HepG2 (cell line): Measurements from ENCODE around the gene GABRA4. TPM values are rescaled to one million over a fixed set of nuclear protein-coding genes. Genes with fewer than 3 reads are reported as not detected.

ENCODE experiments used
- ATAC-seq: fragments of 200-7000 bp; cut with Tn5 transposase; 3 replicates; pipeline ENCODE4 v1.9.1; 2020; ENCODE audit warnings: mild to moderate bottlenecking, moderate library complexity
- BruUV-seq: library from RNA; stranded (reverse); fragments of 400-500 nt; replicated peaks from 2 replicates; lab custom pipeline; 2021; lab: Mats Ljungman, UMichigan
- CTCF ChIA-PET: fragments of 300-600 bp; formaldehyde crosslinking; extraction: SDS; loops from one replicate; lab custom pipeline; 2021; ENCODE audit warnings: low total read pairs, inconsistent platforms, low intra/inter-chr PET ratio; lab: Yijun Ruan, JAX
- POLR2A ChIA-PET: fragments of 350-600 bp; sonication (Branson Sonifier 250); formaldehyde crosslinking; loops from one replicate; lab custom pipeline; 2020; ENCODE audit warnings: antibody characterized with exemption, inconsistent platforms; lab: Yijun Ruan, JAX
- DNase-seq: peaks from one replicate; pipeline ENCODE4 v3.0.0-alpha.2; 2015; ENCODE audit warnings: low spot score
- FAIRE-seq: peaks from 3 replicates; lab custom pipeline; 2011; peaks lifted over from hg19 to GRCh38; lab: Jason Lieb, UNC
- H2AFZ ChIP-seq: one replicate; pipeline ENCODE4 v1.6.1; 2011; ENCODE audit warnings: low read length, inconsistent platforms
- H3K27ac ChIP-seq: fragments of 300-600 bp; 3 replicates; pipeline ENCODE4 v1.8.0; 2011; ENCODE audit warnings: mixed run types, mild to moderate bottlenecking, mixed read lengths, low read length, inconsistent platforms; ENCODE audit not compliant: insufficient read depth; ENCODE audit errors: extremely low read length
- H3K27me3 ChIP-seq, 2 experiments: fragments of 200-600 bp in 1 of 2; 2 replicates in 1 of 2; 3 replicates in 1 of 2; pipeline versions ENCODE4 v1.6.0 to v1.8.0; 2011; ENCODE audit warnings: low read length in 2 of 2, mild to moderate bottlenecking in 2 of 2, moderate library complexity in 2 of 2, inconsistent platforms in 1 of 2; ENCODE audit not compliant: insufficient read depth in 2 of 2, control insufficient read depth in 1 of 2
- H3K36me3 ChIP-seq, 2 experiments: fragments of 200-600 bp in 1 of 2; replicated peaks in 1 of 2; 2 replicates in 1 of 2; 3 replicates in 1 of 2; pipeline versions ENCODE4 v1.5.1 to v1.8.0; 2011; ENCODE audit warnings: low read length in 2 of 2, inconsistent platforms in 1 of 2; ENCODE audit not compliant: insufficient read depth in 2 of 2, control insufficient read depth in 1 of 2
- H3K4me1 ChIP-seq: 2 replicates; pipeline ENCODE4 v1.5.1; 2012; ENCODE audit warnings: low read length, inconsistent platforms; ENCODE audit not compliant: insufficient read depth
- H3K4me2 ChIP-seq: 2 replicates; pipeline ENCODE4 v1.6.0; 2011; ENCODE audit warnings: low read depth, low read length, inconsistent platforms
- H3K4me3 ChIP-seq, 3 experiments: fragments of 200-600 bp in 1 of 3; sonication (generic), shearing (Covaris generic) in 1 of 3; replicated peaks in 1 of 3; 2 replicates each; pipeline ENCODE4 v1.5.1; 2011 to 2016; ENCODE audit warnings: low read length in 3 of 3, inconsistent platforms in 2 of 3, low read depth in 2 of 3, mild to moderate bottlenecking in 2 of 3, control low read depth in 1 of 3, mixed read lengths in 1 of 3; ENCODE audit not compliant: insufficient read depth in 1 of 3
- H3K79me2 ChIP-seq: one replicate; pipeline ENCODE4 v1.6.1; 2011; ENCODE audit warnings: low read length, inconsistent platforms; ENCODE audit not compliant: insufficient read depth
- H3K9ac ChIP-seq: 2 replicates; pipeline ENCODE4 v1.6.0; 2011; ENCODE audit warnings: mild to moderate bottlenecking, low read depth, low read length, inconsistent platforms; ENCODE audit not compliant: insufficient read depth
- H3K9me3 ChIP-seq: 2 replicates; pipeline ENCODE4 v1.5.1; 2012; ENCODE audit warnings: mild to moderate bottlenecking, low read length
- H4K20me1 ChIP-seq: 2 replicates; pipeline ENCODE4 v1.6.0; 2011; ENCODE audit warnings: inconsistent platforms, mild to moderate bottlenecking, low read length, moderate library complexity; ENCODE audit not compliant: insufficient read depth
- FOXC1 ChIP-seq: sonication (generic); formaldehyde crosslinking; IDR thresholded peaks from 2 replicates; pipeline ENCODE4 v1.8.0; 2022; ENCODE audit warnings: mild to moderate bottlenecking, missing genetic modification reagents, borderline replicate concordance
- MED1 ChIP-seq: sonication (generic); formaldehyde crosslinking; IDR thresholded peaks from 2 replicates; pipeline ENCODE4 v1.4.0; 2020; ENCODE audit warnings: missing genetic modification reagents
- NFE2L2 ChIP-seq: fragments of 150-350 bp; IDR thresholded peaks from 2 replicates; pipeline ENCODE4 v1.6.1; 2014; ENCODE audit warnings: low read length
- PHF21A ChIP-seq: sonication (generic); formaldehyde crosslinking; IDR thresholded peaks from 2 replicates; pipeline ENCODE4 v1.5.0; 2020; ENCODE audit warnings: mild to moderate bottlenecking, missing genetic modification reagents
- RARG ChIP-seq: sonication (generic); formaldehyde crosslinking; IDR thresholded peaks from 2 replicates; pipeline ENCODE4 v1.4.0; 2020; ENCODE audit warnings: low read depth, mild to moderate bottlenecking, missing genetic modification reagents
- RCOR2 ChIP-seq: IDR thresholded peaks from 2 replicates; pipeline ENCODE4 v1.6.1; 2016; ENCODE audit warnings: missing biosample characterization, missing genetic modification reagents
- REXO4 ChIP-seq: sonication (generic); formaldehyde crosslinking; IDR thresholded peaks from 2 replicates; pipeline ENCODE4 v1.8.0; 2022; ENCODE audit warnings: missing genetic modification reagents, mild to moderate bottlenecking, borderline replicate concordance
- SKIL ChIP-seq: sonication (generic); formaldehyde crosslinking; IDR thresholded peaks from 2 replicates; pipeline ENCODE4 v1.8.0; 2022; ENCODE audit warnings: missing genetic modification reagents, mild to moderate bottlenecking, moderate library complexity, borderline replicate concordance
- SMYD3 ChIP-seq: sonication (generic); formaldehyde crosslinking; IDR thresholded peaks from 2 replicates; pipeline ENCODE4 v1.8.1; 2023; ENCODE audit warnings: mild to moderate bottlenecking, missing genetic modification reagents
- ZBTB7B ChIP-seq: sonication (generic); formaldehyde crosslinking; IDR thresholded peaks from 2 replicates; pipeline ENCODE4 v1.4.0; 2020; ENCODE audit warnings: missing genetic modification reagents
- ZNF142 ChIP-seq: sonication (generic); formaldehyde crosslinking; IDR thresholded peaks from 2 replicates; pipeline ENCODE4 v1.4.0; 2020; ENCODE audit warnings: missing genetic modification reagents
- ZNF816 ChIP-seq: sonication (generic); formaldehyde crosslinking; IDR thresholded peaks from 2 replicates; pipeline ENCODE4 v1.8.0; 2022; ENCODE audit warnings: missing genetic modification reagents, mild to moderate bottlenecking, borderline replicate concordance
- ZNF878 ChIP-seq: sonication (generic); formaldehyde crosslinking; IDR thresholded peaks from 2 replicates; pipeline ENCODE4 v1.8.1; 2023; ENCODE audit warnings: mild to moderate bottlenecking, missing genetic modification reagents, moderate library complexity
- WGBS: methylation state at CpG from one replicate; pipeline ENCODE4 v1.1.6; 2017; ENCODE audit warnings: low lambda C conversion rate; 5-methylcytosine and 5-hydroxymethylcytosine counted together
- in situ Hi-C: cut with HindIII; loops from 2 replicates; pipeline ENCODE4 v1.10.0; 2017; ENCODE audit warnings: low pct_unique_long_range_greater_than_20kb; ENCODE audit not compliant: extremely low pct_ligation_motif_present
- intact Hi-C: fragments of 100-400 bp; cut with micrococcal nuclease; formaldehyde crosslinking; loops from one replicate; pipeline ENCODE4 v1.10.0; 2022; ENCODE audit not compliant: unreplicated experiment
- polyA plus RNA-seq, 8 experiments: library from polyadenylated mRNA; depleted of rRNA in 3 of 8; stranded (reverse) in 7 of 8; unstranded in 1 of 8; fragments of >200 nt; fragmentation: Illumina TruSeq in 4 of 8; extraction: Trizol in 4 of 8; gene quantifications; 2 replicates each; pipeline versions ENCODE4 v1.2.1 to v1.2.3, GENCODE V29; 2011 to 2016; ENCODE audit warnings: low read depth in 4 of 8, missing spikeins in 1 of 8, mixed read lengths in 1 of 8; ENCODE audit not compliant: insufficient read depth in 1 of 8
- total RNA-seq, 5 experiments: library from RNA; depleted of rRNA; stranded (reverse); fragments of >200 nt; fragmentation: Illumina TruSeq; extraction: Trizol; gene quantifications; 2 replicates each; pipeline ENCODE4 v1.2.3, GENCODE V29; 2016; ENCODE audit warnings: low read depth in 1 of 5
- TF ChIP-seq, protein P1 (sequence below): IDR thresholded peaks from 2 replicates; pipeline ENCODE4 v1.6.1; 2016; ENCODE audit warnings: low read depth

GABRA4 gene
- total and polyA plus RNA-seq, 2 of the 13 experiments (the other 11 are each of a cell fraction or from before 2014, with no cell fraction given), result not detected

DNA sequence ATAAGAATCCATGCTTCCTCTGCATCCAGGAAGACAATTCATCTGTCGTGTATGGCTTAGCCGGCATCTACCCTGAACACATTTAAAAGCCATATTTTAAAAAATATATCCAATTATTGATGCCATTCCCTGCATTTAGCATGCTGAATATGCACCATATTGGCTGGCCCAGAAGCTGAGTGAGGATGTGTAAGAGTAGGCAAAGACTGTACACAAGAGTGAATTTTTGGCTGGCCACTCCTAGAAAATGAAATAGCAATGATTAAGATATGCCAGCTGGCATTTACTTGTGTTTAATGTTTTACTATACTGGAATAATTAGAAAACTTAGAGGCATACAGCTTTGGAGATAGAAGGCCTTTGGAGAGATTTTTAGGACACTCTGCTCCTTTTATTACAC, 25.8 kb downstream of the GABRA4 start (continued):
- TF ChIP-seq ZNF142 (CRISPR knock-in tag), result no peak
- TF ChIP-seq ZNF816 (CRISPR knock-in tag), result no peak
- TF ChIP-seq PHF21A (CRISPR knock-in tag), result no peak
- TF ChIP-seq RCOR2 (CRISPR knock-in tag), result no peak
- TF ChIP-seq, all 625 proteins: peak for 0

DNA sequence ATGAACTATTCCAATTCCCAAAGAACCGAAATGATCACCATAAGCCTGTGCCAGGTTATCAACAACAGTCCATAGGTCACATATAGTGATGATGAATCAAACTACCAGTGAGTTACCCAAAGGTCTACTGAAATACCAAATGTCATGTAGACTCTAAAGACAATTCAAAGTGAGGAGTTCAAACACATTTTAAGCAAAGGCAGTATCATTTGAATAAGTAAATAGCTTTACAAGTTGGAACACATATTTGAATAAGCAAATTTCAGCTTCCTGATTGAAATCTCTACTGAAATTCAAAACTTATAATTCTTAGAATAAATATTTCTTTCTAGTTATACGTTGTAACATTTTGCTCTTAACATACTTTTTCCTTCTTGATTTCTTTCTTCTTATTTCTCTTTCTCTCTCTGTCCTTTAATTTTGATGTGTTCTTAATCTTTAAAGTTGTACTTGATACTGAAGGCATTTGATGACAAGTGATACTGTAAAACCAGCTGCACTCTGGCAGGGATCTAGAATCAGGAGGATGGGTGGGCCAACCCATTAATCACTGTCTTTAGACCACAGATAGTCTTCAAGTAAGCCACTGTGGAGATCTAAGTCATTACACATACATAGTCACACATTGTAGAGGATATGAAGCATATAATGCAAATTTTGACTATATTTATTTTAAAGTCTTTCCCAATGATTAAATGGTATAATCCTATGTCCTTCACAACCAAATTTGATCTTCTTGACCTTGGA, 34.5 kb downstream of the GABRA4 start:
- ChIA-PET CTCF (no interaction called here), POLR2A (no interaction called here)
- no peak for TF ChIP-seq SKIL (CRISPR knock-in tag)
- no peak for TF ChIP-seq ZNF878 (CRISPR knock-in tag)
- TF ChIP-seq REXO4, result no peak
- no peak for TF ChIP-seq ZBTB7B (CRISPR knock-in tag)
- TF ChIP-seq RARG, result no peak
- no peak for TF ChIP-seq SMYD3 (CRISPR knock-in tag)
- TF ChIP-seq FOXC1 (CRISPR knock-in tag), result no peak
- TF ChIP-seq, protein P1, sequence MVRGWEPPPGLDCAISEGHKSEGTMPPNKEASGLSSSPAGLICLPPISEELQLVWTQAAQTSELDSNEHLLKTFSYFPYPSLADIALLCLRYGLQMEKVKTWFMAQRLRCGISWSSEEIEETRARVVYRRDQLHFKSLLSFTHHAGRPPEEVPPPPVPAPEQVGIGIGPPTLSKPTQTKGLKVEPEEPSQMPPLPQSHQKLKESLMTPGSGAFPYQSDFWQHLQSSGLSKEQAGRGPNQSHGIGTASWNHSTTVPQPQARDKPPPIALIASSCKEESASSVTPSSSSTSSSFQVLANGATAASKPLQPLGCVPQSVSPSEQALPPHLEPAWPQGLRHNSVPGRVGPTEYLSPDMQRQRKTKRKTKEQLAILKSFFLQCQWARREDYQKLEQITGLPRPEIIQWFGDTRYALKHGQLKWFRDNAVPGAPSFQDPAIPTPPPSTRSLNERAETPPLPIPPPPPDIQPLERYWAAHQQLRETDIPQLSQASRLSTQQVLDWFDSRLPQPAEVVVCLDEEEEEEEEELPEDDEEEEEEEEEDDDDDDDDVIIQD (CRISPR knock-in tag), result no peak
- no peak for TF ChIP-seq NFE2L2
- TF ChIP-seq MED1, result no peak

More for the DNA sequence above, 34.5 kb downstream of the GABRA4 start:
- FAIRE-seq (no peak), ATAC-seq (no peak), DNase-seq (no peak)
- Histone ChIP-seq H3K79me2 (no peaks in the 10 kb centered on the region), H3K4me3 (no peak overlapping the region), H3K9me3 (no peaks in the 10 kb centered on the region), H2AFZ (no peak overlapping the region), H3K4me1 (no peaks in the 10 kb centered on the region), H3K4me2 (no peak overlapping the region), H3K27ac (no peak overlapping the region), H4K20me1 (no peaks in the 10 kb centered on the region), H3K36me3 (no peaks in the 10 kb centered on the region), H3K27me3 (no peaks in the 10 kb centered on the region), H3K9ac (no peak overlapping the region)
- intact Hi-C loops, result no loop called here
- in situ Hi-C loops, result no loop called here
- no TSS peak for BruUV-seq
- WGBS, result 17% methylated on average over 2 of the region's 2 CpGs
